Measurements from ENCODE around the gene MAD1L1. TPM values are rescaled to one million over a fixed set of nuclear protein-coding genes. Genes with fewer than 3 reads are reported as not detected.
"Not testable (repeated sequence)": the region's sequence is repeated elsewhere in the genome, so short reads cannot be mapped to it uniquely, and the experiment has no call there.

Gene MAD1L1
- total and polyA plus RNA-seq, 4 donors, result 43.0 to 54.9 (median 49.9) TPM

- Histone ChIP-seq H3K9ac (ENCODE audit: insufficient read depth in 1 of 2, low read length in 2 of 2) (no peak overlapping the region), H3K4me1 (ENCODE audit: control insufficient read depth in 5 of 5, insufficient read depth in 5 of 5, low read length in 5 of 5) (peaks cover 0 to 27% (median 0%) of the 10 kb centered on the region in 5 donors), H3K36me3 (ENCODE audit: control insufficient read depth in 4 of 4, insufficient read depth in 4 of 4, low read length in 4 of 4) (peaks cover 0 to 36% (median 0%) of the 10 kb centered on the region in 4 donors), H3K27me3 (ENCODE audit: control insufficient read depth in 3 of 3, insufficient read depth in 3 of 3, low read length in 2 of 3) (no peaks in the 10 kb centered on the region), H3K27ac (ENCODE audit: low read depth in 1 of 2, low read length in 1 of 2) (no peak overlapping the region), H3K4me3 (no peak overlapping the region), H3K9me3 (ENCODE audit: control insufficient read depth in 4 of 4, insufficient read depth in 3 of 4, low read length in 3 of 4) (no peaks in the 10 kb centered on the region)
- DNase-seq, result no peak
- no peak for TF ChIP-seq CTCF (IDR thresholded peaks at IDR 0.05; ENCODE audit: control extremely low read depth, extremely low read depth)
- no peak for ATAC-seq (ENCODE audit: insufficient read depth, low FRiP score)
- 46 to 76% methylated on average over 11 of the region's 11 CpGs for WGBS, 2 donors
Observed at GRCh38 chr7:1843921-1844335, 388.8 kb downstream of the MAD1L1 start.

GRCh38 chr7:1843271-1843861, 389.4 kb downstream of the MAD1L1 start:
- Histone ChIP-seq H3K9ac (ENCODE audit: insufficient read depth in 1 of 2, low read length in 2 of 2) (no peak overlapping the region), H3K27ac (ENCODE audit: low read depth in 1 of 2, low read length in 1 of 2) (no peak overlapping the region), H3K36me3 (ENCODE audit: control insufficient read depth in 4 of 4, insufficient read depth in 4 of 4, low read length in 4 of 4) (peaks cover 0 to 36% (median 0%) of the 10 kb centered on the region in 4 donors), H3K4me3 (no peak overlapping the region), H3K9me3 (ENCODE audit: control insufficient read depth in 4 of 4, insufficient read depth in 3 of 4, low read length in 3 of 4) (no peaks in the 10 kb centered on the region), H3K4me1 (ENCODE audit: control insufficient read depth in 5 of 5, insufficient read depth in 5 of 5, low read length in 5 of 5) (peaks cover 0 to 21% (median 0%) of the 10 kb centered on the region in 5 donors), H3K27me3 (ENCODE audit: control insufficient read depth in 3 of 3, insufficient read depth in 3 of 3, low read length in 2 of 3) (no peaks in the 10 kb centered on the region)
- ATAC-seq (ENCODE audit: insufficient read depth, low FRiP score), result no peak
- WGBS, 2 donors, result 60 to 83% methylated on average over 26 of the region's 26 CpGs
- no peak for TF ChIP-seq CTCF (IDR thresholded peaks at IDR 0.05; ENCODE audit: control extremely low read depth, extremely low read depth)
- DNase-seq, result peak in 2 of 3 donors; percentile 17 to 51

GRCh38 chr7:1842321-1843221, 390.2 kb downstream of the MAD1L1 start:
- no peak overlapping the region for H3K4me3 ChIP-seq
- peak; percentile 71 to 82 (median 72) for DNase-seq
- H3K27ac ChIP-seq (ENCODE audit: low read depth in 1 of 2, low read length in 1 of 2), result no peak overlapping the region
- H3K4me1 ChIP-seq (ENCODE audit: control insufficient read depth in 5 of 5, insufficient read depth in 5 of 5, low read length in 5 of 5), result peaks cover 0 to 17% (median 0%) of the 10 kb centered on the region in 5 donors
- 94 to 95% methylated on average over 30 to 31 of the region's 31 CpGs for WGBS, 2 donors
- no peak overlapping the region for H3K9ac ChIP-seq (ENCODE audit: insufficient read depth in 1 of 2, low read length in 2 of 2)
- no peaks in the 10 kb centered on the region for H3K27me3 ChIP-seq (ENCODE audit: control insufficient read depth in 3 of 3, insufficient read depth in 3 of 3, low read length in 2 of 3)
- peaks cover 0 to 29% (median 0%) of the 10 kb centered on the region in 4 donors for H3K36me3 ChIP-seq (ENCODE audit: control insufficient read depth in 4 of 4, insufficient read depth in 4 of 4, low read length in 4 of 4)
- H3K9me3 ChIP-seq (ENCODE audit: control insufficient read depth in 4 of 4, insufficient read depth in 3 of 4, low read length in 3 of 4), result no peaks in the 10 kb centered on the region
- no peak for TF ChIP-seq CTCF (IDR thresholded peaks at IDR 0.05; ENCODE audit: control extremely low read depth, extremely low read depth)
- ATAC-seq (ENCODE audit: insufficient read depth, low FRiP score), result no peak

- not testable (repeated sequence) for H3K9ac ChIP-seq (ENCODE audit: insufficient read depth in 1 of 2, low read length in 2 of 2); H3K4me3 ChIP-seq; H3K27ac ChIP-seq (ENCODE audit: low read depth in 1 of 2, low read length in 1 of 2); DNase-seq; H3K9me3 ChIP-seq (ENCODE audit: control insufficient read depth in 4 of 4, insufficient read depth in 3 of 4, low read length in 3 of 4); ATAC-seq (ENCODE audit: insufficient read depth, low FRiP score); H3K27me3 ChIP-seq (ENCODE audit: control insufficient read depth in 3 of 3, insufficient read depth in 3 of 3, low read length in 2 of 3)
- Histone ChIP-seq H3K4me1 (ENCODE audit: control insufficient read depth in 5 of 5, insufficient read depth in 5 of 5, low read length in 5 of 5) (peaks cover 0 to 17% (median 0%) of the 10 kb centered on the region in 5 donors), H3K36me3 (ENCODE audit: control insufficient read depth in 4 of 4, insufficient read depth in 4 of 4, low read length in 4 of 4) (peaks cover 0 to 21% (median 0%) of the 10 kb centered on the region in 4 donors)
- WGBS, 2 donors, result 91 to 92% methylated on average over 35 to 40 of the region's 40 CpGs
Observed at GRCh38 chr7:1841286-1842021, 391.3 kb downstream of the MAD1L1 start.

GRCh38 chr7:1840744-1841143, 392.0 kb downstream of the MAD1L1 start:
- ATAC-seq (ENCODE audit: insufficient read depth, low FRiP score); H3K9me3 ChIP-seq (ENCODE audit: control insufficient read depth in 4 of 4, insufficient read depth in 3 of 4, low read length in 3 of 4); H3K9ac ChIP-seq (ENCODE audit: insufficient read depth in 1 of 2, low read length in 2 of 2); H3K27ac ChIP-seq (ENCODE audit: low read depth in 1 of 2, low read length in 1 of 2); H3K4me3 ChIP-seq; DNase-seq; H3K27me3 ChIP-seq (ENCODE audit: control insufficient read depth in 3 of 3, insufficient read depth in 3 of 3, low read length in 2 of 3): not testable (repeated sequence)
- WGBS, 2 donors, result 90 to 93% methylated on average over 15 to 18 of the region's 18 CpGs
- H3K4me1 ChIP-seq (ENCODE audit: control insufficient read depth in 5 of 5, insufficient read depth in 5 of 5, low read length in 5 of 5), result peaks cover 0 to 17% (median 0%) of the 10 kb centered on the region in 5 donors
- peaks cover 0 to 15% (median 0%) of the 10 kb centered on the region in 4 donors for H3K36me3 ChIP-seq (ENCODE audit: control insufficient read depth in 4 of 4, insufficient read depth in 4 of 4, low read length in 4 of 4)
